OCI-LY1 (cell line): ENCODE data around the gene NOL6.

Source experiments
- H2AFZ ChIP-seq: fragments of 200-600 bp; sonication (generic), shearing (Covaris generic); 2 replicates; pipeline ENCODE4 v1.6.0; 2014; ENCODE audit warnings: antibody characterized with exemption, mild to moderate bottlenecking, low read length
- H3F3A ChIP-seq: fragments of 200-600 bp; sonication (generic), shearing (Covaris generic); 2 replicates; pipeline ENCODE4 v1.6.0; 2014; ENCODE audit warnings: mild to moderate bottlenecking, antibody characterized with exemption, low read length, moderate library complexity; ENCODE audit not compliant: insufficient read depth
- H3K27ac ChIP-seq: fragments of 200-600 bp; sonication (generic); 2 replicates; pipeline ENCODE4 v1.5.1; 2014; ENCODE audit warnings: low read length, mixed run types, mild to moderate bottlenecking, low read depth; ENCODE audit not compliant: poor library complexity, severe bottlenecking
- H3K27me3 ChIP-seq: fragments of 200-600 bp; sonication (generic); 2 replicates; pipeline ENCODE4 v1.6.0; 2014; ENCODE audit warnings: antibody characterized with exemption, mild to moderate bottlenecking, low read length, moderate library complexity; ENCODE audit not compliant: insufficient read depth
- H3K36me3 ChIP-seq: fragments of 200-600 bp; sonication (generic); 2 replicates; pipeline ENCODE4 v1.6.1; 2014; ENCODE audit warnings: mild to moderate bottlenecking, antibody characterized with exemption, low read length, moderate library complexity, mixed read lengths; ENCODE audit not compliant: insufficient read depth
- H3K4me1 ChIP-seq: fragments of 200-600 bp; sonication (generic); 2 replicates; pipeline ENCODE4 v1.5.1; 2014; ENCODE audit warnings: mild to moderate bottlenecking, low read length, moderate library complexity; ENCODE audit not compliant: insufficient read depth, severe bottlenecking
- H3K4me2 ChIP-seq: fragments of 200-600 bp; sonication (generic), shearing (Covaris generic); 2 replicates; pipeline ENCODE4 v1.6.1; 2014; ENCODE audit warnings: low read length
- H3K4me3 ChIP-seq: fragments of 200-600 bp; sonication (generic); 2 replicates; pipeline ENCODE4 v1.5.1; 2014; ENCODE audit warnings: low read length, low read depth, mild to moderate bottlenecking, mixed read lengths; ENCODE audit not compliant: poor library complexity, severe bottlenecking
- H3K79me2 ChIP-seq: fragments of 200-600 bp; shearing (Covaris generic); 2 replicates; pipeline ENCODE4 v1.6.1; 2016; ENCODE audit warnings: mixed run types, low read length, mixed read lengths; ENCODE audit not compliant: insufficient read depth
- H3K9ac ChIP-seq: fragments of 200-600 bp; sonication (generic), shearing (Covaris generic); 2 replicates; pipeline ENCODE4 v1.6.1; 2014; ENCODE audit warnings: mild to moderate bottlenecking, low read length, mixed read lengths
- H3K9me2 ChIP-seq: fragments of 200-600 bp; sonication (generic), shearing (Covaris generic); 2 replicates; pipeline ENCODE4 v1.6.1; 2014; ENCODE audit warnings: low read depth, mild to moderate bottlenecking, low read length, mixed read lengths
- H3K9me3 ChIP-seq: fragments of 200-600 bp; shearing (Covaris generic); 2 replicates; pipeline ENCODE4 v1.6.1; 2014; ENCODE audit warnings: low read length, mixed read lengths
- H4K20me1 ChIP-seq: fragments of 200-600 bp; sonication (generic), shearing (Covaris generic); 2 replicates; pipeline ENCODE4 v1.6.0; 2016; ENCODE audit warnings: mild to moderate bottlenecking, low read length; ENCODE audit not compliant: insufficient read depth
- CTCF ChIP-seq: fragments of 200-600 bp; sonication (generic), shearing (Covaris generic); IDR thresholded peaks from 2 replicates; pipeline ENCODE4 v1.5.1; 2017; ENCODE audit warnings: mild to moderate bottlenecking, antibody characterized with exemption, low read length, moderate library complexity, mixed read lengths
- EZH2 ChIP-seq: fragments of 200-600 bp; sonication (generic), shearing (Covaris generic); IDR thresholded peaks from 2 replicates; pipeline ENCODE4 v1.8.0; 2017; ENCODE audit warnings: borderline replicate concordance, mixed run types, mild to moderate bottlenecking, antibody characterized with exemption, low read length, moderate library complexity, mixed read lengths

The NOL6 gene

GRCh38 chr9:33438926-33439680 lies 34.6 kb downstream of the NOL6 start:
- Histone ChIP-seq H3F3A (no peaks in the 10 kb centered on the region), H2AFZ (no peak overlapping the region), H3K27ac (no peak overlapping the region), H3K9me3 (no peaks in the 10 kb centered on the region), H3K4me2 (no peak overlapping the region), H3K4me3 (no peak overlapping the region), H3K79me2 (no peaks in the 10 kb centered on the region), H3K9ac (no peak overlapping the region), H3K4me1 (no peaks in the 10 kb centered on the region), H4K20me1 (no peaks in the 10 kb centered on the region), H3K27me3 (peaks cover 5% of the 10 kb centered on the region; the same call in 1 of the 2 replicates), H3K9me2 (no peaks in the 10 kb centered on the region), H3K36me3 (no peaks in the 10 kb centered on the region)
- TF ChIP-seq CTCF (no peak), EZH2 (no peak)

GRCh38 chr9:33437898-33438297 lies 35.8 kb downstream of the NOL6 start:
- Histone ChIP-seq H3K27me3 (peaks cover 5% of the 10 kb centered on the region; the same call in 1 of the 2 replicates), H3K79me2 (no peaks in the 10 kb centered on the region), H3K9me2 (no peaks in the 10 kb centered on the region), H3K9ac (no peak overlapping the region), H3K9me3 (no peaks in the 10 kb centered on the region), H3K27ac (no peak overlapping the region), H4K20me1 (no peaks in the 10 kb centered on the region), H3K4me1 (no peaks in the 10 kb centered on the region), H3F3A (no peaks in the 10 kb centered on the region), H2AFZ (no peak overlapping the region), H3K36me3 (no peaks in the 10 kb centered on the region), H3K4me2 (no peak overlapping the region), H3K4me3 (no peak overlapping the region)
- TF ChIP-seq CTCF (no peak), EZH2 (no peak)

- no peak for TF ChIP-seq CTCF
- TF ChIP-seq EZH2: no peak
- H3K4me2 ChIP-seq: no peak overlapping the region
- H2AFZ ChIP-seq: no peak overlapping the region
These were observed 36.5 kb downstream of the NOL6 start for GRCh38 chr9:33437205-33437604.

More at GRCh38 chr9:33437205-33437604, 36.5 kb downstream of the NOL6 start:
- Histone ChIP-seq H3K27me3 (peaks cover 5% of the 10 kb centered on the region; the same call in 1 of the 2 replicates), H3F3A (no peaks in the 10 kb centered on the region), H3K79me2 (no peaks in the 10 kb centered on the region), H3K4me3 (no peak overlapping the region), H3K4me1 (no peaks in the 10 kb centered on the region), H3K9me2 (no peaks in the 10 kb centered on the region), H3K9me3 (no peaks in the 10 kb centered on the region), H3K9ac (no peak overlapping the region), H3K27ac (no peak overlapping the region), H4K20me1 (no peaks in the 10 kb centered on the region), H3K36me3 (no peaks in the 10 kb centered on the region)
